GM19324 (cell line): Measurements from ENCODE around the gene ADAMTS15.
A peak's percentile ranks its signal among the peaks of the same experiment; 100 is the strongest.
"Not testable (repeated sequence)": the region's sequence is repeated elsewhere in the genome, so short reads cannot be mapped to it uniquely, and the experiment has no call there.

ENCODE experiments used
- ATAC-seq: cut with Tn5 transposase; IDR thresholded peaks from one replicate; pipeline ENCODE4 v1.9.1; 2021; ENCODE audit warnings: mild to moderate bottlenecking, moderate library complexity; ENCODE audit not compliant: unreplicated experiment, low FRiP score

The ADAMTS15 gene

DNA sequence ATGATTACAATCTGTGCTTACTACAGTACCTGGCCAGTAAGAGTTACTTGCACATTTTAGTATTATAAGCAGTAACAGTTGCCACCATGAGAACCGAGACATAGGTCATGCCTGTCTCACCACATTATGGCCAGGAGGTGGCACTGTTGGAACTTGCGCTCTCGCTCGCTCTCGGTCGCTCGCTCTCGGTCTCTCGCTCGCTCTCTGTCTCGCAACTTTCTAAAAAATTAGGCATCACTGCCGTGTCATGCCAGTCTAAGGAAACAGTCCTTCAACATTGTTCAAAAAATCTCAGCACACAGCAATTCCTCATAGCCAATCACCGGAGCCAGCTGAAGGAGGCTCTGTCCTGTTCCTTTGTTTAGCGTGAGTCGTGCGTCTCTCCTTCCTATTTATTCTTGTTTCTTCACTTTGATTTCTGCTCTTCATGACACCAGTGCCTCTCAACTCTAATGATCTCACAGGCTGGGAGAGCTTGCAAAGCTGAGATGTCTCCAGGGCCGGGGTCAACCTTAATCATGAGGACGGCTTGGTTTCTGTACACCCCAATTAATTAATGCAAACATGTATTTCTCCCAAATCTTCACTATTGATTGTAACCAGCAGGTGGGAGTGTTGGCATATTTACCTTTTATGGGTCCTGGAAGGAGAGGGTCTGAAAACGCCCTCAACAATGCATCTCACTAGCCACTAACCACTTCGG, 13.8 kb upstream of the ADAMTS15 start:
- peak; percentile 66 for ATAC-seq

- ATAC-seq: no peak
These were observed 12.8 kb upstream of the ADAMTS15 start for GRCh38 chr11:130435671-130436070.

DNA sequence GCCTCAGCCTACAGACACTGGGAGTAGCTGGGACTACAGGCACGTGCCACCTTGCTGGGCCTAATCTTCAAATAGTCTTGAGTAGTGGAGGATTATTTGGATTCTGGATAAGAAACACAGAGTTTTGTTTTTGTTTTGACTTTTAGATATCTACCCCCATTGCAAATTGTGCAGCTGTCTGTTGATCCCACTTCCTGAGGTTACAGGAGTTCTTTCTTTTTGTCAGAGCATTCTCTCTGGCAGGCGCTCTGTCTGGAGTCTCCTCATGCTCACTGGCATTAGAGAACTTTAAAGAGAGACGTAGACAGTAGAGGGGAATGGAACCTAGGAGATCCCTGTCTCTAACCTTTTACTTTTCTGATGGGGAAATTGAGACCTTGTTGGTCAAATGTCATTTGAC, 12.3 kb upstream of the ADAMTS15 start:
- ATAC-seq: no peak

GRCh38 chr11:130437848-130438247, 10.6 kb upstream of the ADAMTS15 start:
- ATAC-seq: no peak

DNA sequence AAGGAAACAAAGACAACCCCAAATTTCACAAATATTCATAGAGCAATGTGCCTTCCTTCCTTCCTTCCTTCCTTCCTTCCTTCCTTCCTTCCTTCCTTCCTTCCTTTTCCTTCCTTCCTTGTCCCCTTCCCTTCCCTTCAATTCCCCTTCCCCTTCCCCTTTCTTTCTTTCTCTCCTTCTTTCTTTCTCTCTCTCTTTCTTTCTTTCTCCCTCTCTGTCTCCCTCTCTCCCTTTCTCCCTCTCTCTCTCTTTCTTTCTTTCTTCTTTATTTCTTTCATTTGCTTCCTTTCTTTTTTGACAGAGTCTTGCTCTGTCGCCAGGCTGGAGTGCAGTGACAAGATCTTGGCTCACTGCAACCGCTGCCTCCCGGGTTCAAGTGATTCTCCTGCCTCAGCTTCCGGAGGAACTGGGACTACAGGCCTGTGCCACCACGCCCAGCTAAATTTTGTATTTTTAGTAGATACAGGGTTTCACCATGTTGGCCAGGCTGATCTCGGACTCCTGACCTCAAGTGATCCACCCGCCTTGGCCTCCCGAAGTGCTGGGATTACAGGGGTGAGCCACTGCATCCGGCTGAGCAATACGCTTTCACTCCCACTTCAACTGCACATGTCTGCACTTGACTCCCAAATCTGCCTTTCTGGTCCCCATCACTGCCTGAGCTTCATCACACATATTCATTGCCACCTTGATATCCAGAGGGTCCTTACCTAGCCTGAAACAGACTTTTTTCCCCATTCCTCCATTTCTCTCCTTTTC, 9.9 kb upstream of the ADAMTS15 start:
- ATAC-seq: not testable (repeated sequence)

- no peak for ATAC-seq
These were observed 9.3 kb upstream of the ADAMTS15 start for GRCh38 chr11:130439160-130439519.

GRCh38 chr11:130439876-130440275, 8.6 kb upstream of the ADAMTS15 start:
- no peak for ATAC-seq

- ATAC-seq: no peak
These were observed 6.7 kb upstream of the ADAMTS15 start for GRCh38 chr11:130441719-130442118.

- no peak for ATAC-seq
These were observed 5.7 kb upstream of the ADAMTS15 start for GRCh38 chr11:130442737-130443136.

- ATAC-seq: no peak
These were observed 2.7 kb upstream of the ADAMTS15 start for GRCh38 chr11:130445788-130446187.

- ATAC-seq: no peak
These were observed 418 bp upstream of the ADAMTS15 start for GRCh38 chr11:130448039-130448415.

GRCh38 chr11:130449310-130449990, 1.0 kb downstream of the ADAMTS15 start:
- no peak for ATAC-seq

DNA sequence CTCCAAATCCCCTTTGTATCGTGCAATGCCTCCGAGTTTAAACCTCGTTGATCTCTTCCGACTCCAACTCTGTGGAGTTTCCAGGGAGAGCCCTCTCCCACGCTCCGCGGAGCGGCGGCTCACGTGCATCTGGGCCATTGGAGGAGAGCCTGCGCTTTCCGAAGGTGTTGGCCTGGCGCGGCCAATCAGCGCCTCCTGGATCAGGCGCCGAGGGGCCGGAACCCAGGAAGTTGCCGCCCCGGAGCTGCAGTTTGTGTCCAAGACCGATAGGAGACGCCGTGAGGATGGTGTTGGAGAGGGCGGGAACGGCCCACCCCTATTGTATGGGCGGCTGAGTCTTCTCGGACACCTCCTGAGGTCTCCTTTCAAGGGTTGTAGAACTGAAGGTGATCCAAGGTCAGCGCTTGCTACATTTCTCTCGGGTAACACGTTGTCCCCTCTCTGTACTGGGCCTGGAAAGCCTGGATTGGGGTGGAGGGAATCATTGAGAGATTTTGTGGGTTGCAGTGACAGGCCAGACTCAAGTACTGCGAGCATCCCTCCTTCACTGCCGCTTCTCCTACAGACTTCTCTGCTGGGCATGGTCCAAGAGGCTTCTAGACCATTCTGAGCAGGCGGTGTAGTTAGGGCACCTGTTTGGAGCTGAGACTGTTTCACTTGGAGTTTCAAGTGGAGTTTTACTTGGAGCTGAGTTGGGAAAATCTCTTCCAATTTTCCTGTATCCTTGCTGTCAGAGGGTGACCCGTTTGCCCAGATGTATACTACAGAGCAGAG, 1.7 kb downstream of the ADAMTS15 start:
- ATAC-seq: no peak

- ATAC-seq: no peak
These were observed 3.0 kb downstream of the ADAMTS15 start for GRCh38 chr11:130451231-130452019.

DNA sequence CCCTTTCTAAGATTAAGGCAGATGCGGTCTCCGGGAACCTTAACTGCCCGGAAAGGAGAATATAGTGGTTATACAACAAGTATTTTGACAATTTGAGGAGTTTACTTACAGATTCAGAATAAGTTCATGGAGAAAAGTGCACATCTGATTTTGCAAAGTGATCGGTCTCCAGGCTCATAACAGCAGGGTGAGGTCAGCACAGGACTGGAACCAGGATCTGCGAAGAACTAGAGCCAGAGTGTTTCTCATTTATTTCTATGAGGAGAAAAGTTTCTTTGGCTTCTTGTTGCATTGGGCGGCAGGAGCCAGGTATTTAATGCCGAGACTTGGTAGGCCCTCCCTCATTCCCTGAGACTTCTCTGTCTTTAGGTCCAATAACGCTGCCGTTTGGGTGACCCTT, 3.7 kb downstream of the ADAMTS15 start:
- no peak for ATAC-seq

DNA sequence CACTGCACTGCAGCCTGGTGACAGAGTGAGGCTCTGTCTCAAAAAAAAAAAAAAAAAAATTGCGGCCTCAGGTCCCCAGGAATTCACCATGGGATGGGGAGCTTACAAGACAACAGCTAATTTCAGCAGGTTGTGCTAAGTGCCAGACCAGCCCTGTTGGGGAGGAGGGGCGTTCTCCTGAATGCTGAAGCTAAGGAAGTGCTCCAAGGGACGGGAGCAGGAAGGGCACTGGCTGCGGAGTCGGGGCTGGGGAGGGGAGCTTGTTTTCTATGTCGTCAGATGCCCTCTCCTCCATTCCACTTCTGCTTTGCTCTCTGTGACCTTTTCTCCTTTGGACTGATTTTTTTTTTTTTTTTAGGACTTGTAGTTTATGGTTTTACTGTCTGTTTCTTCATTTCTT, 4.5 kb downstream of the ADAMTS15 start:
- ATAC-seq: no peak

DNA sequence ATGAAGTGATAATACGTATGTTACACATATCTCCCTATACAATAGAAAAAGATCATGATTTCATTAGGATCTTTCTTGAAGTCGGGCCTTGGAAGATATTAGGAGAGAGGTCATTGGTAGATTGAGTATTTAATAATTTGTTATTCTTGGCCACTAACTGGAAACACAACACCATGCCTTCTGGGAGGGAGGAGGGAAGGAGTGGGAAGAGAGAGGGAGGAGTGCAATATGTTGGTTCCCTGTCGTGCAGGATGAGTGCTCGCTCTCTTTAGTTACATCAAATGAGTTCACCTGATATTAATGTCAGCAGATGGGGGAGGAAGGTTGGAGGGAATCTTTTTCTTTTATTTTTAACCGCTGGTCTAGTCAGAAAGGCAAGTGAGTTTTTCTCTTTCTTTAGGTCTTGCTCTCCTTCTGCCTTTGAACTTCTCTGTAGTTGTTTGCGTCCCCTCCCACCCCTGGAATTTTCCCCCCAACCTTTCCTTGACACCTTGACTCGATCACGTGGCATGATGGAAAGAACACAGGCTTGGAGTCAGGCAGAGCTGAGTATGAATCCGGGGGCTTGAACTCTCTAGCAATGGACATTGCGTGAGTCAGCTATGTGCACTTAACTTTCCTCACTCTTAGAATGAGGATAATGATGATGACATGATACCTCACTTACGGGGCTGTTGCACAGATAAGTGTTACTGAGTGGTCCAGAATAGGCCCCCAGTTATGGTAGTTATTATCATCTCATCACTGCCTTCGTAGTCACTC, 6.2 kb downstream of the ADAMTS15 start:
- no peak for ATAC-seq

- no peak for ATAC-seq
These were observed 7.2 kb downstream of the ADAMTS15 start for GRCh38 chr11:130455483-130456127.

DNA sequence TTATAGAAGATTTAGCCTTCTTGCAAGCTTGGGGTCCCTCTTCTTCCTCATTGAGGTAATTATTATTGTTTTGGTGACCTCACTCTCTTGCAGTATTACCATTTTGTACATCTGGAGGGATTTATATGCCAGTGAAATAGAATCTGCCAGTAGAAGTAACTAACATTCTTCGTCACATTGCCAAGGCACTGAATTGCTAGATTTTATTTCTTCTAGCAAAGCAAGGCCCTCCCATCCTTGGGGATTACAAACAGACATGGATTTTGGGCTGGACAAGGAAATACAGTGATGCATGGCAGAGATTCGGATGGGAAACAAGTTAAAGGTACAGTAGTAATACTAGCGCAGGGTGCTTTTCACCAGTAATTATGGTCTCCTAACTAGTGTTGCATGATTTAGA, 7.8 kb downstream of the ADAMTS15 start:
- ATAC-seq: no peak
